ENCODE results near the gene KREMEN1.

KREMEN1 gene

DNA sequence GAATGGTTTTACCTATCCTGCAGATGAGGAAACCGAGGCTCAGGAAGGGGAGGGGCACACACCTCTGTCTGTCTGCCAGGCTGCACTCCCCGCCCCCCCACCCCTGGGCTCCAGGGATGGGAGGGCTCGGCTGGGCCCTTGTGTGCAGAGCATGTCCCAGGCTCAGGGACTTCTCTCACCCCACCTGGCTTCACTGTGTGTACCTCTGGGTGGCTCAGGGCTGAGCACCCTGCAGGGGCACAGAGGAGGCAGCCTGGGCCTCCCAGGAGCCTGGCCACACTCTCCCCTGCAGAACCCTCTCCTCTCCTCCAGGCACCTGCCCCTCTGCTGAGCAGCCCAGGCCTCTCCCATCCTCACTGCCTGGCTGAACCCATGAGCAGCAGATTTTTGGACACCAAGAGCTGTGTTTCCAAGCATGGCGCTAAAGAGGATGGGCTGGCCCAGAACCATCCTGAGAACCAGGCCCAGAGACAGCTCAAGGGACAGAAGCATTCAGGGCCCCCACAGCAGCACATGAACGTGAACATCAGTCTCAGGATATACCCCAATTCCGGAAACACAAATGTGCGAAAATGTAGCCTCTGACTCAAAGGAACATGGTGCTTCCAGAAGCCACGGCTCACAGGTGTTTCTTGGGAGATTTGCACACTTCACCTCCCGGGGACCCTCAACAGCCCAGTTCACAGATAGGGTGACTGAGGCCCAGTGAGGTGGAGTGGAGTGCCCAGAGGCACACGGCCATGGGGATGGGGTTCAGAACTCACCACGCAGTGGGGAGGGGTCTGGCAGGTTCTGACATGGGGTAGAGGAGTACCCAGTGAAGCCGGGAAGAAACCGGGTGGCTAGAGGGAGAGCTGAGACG lies 143.4 kb downstream of the KREMEN1 start:
- TF ChIP-seq GATA3 (IDR thresholded peaks at IDR 0.05; ENCODE audit: low read depth, low read length) (no peak), GATA2 (IDR thresholded peaks at IDR 0.05; ENCODE audit: low read depth, low read length) (no peak)

DNA sequence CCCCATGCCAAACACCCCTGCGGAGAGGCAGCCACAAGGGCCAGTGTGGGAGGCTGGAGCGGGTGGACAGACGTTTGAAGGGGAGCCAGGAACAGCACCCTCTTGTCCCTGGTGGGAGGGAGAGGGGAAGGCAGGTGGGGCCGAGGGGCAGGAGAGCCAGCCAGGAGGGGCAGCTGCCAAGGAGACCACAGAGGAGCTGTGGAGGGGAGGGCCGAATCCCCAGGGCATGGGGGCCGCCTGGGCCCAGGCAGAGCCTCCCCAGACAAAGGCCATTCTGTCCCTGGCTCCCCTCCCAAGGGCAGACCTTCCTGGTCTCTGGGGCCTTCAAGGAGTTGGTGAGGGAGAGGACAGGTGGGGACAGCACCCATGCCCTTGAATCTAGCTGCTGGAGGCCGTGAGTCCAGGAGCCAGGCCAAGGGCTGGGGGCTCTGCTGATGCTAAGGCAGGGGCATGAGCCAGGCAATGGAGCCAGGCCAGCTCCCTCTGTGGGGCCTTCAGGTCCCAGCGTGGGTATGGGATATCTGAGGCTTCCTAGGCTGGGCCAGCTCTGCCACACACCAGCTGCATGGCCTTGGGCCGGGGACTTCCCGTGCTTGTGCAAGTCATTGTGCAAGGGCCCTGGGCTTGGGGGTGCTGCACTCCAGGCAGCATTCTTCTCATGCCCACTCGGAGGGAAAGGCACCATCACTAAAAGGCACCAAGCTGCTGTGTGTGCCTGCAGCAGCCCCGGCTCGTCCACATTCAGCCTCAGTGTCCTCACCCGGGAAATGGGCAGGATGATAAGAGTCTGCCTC lies 144.2 kb downstream of the KREMEN1 start:
- TF ChIP-seq GATA2 (IDR thresholded peaks at IDR 0.05; ENCODE audit: low read depth, low read length) (no peak), GATA3 (IDR thresholded peaks at IDR 0.05; ENCODE audit: low read depth, low read length) (no peak)

Measured in SH-SY5Y (cell line).